ENCODE data around the gene CDX1. TPM values are rescaled to one million over a fixed set of nuclear protein-coding genes. Genes with fewer than 3 reads are reported as not detected.

CDX1 gene
- total and polyA plus RNA-seq, 2 of the 8 experiments (the other 6 are each of a cell fraction or from before 2014, with no cell fraction given), result not detected

GRCh38 chr5:150158170-150158949 is 8.2 kb upstream of the CDX1 start:
- Histone ChIP-seq H2BK15ac (ENCODE audit: low read length) (no peak overlapping the region; the same call in 1 of the 2 replicates), H2BK5ac (ENCODE audit: low read depth, low read length) (no peak overlapping the region), H3K23me2 (ENCODE audit: low read depth, low read length) (no peaks in the 10 kb centered on the region; the same call in 1 of the 2 replicates), H4K91ac (replicated peaks; ENCODE audit: insufficient read length, low read length) (no peak overlapping the region), H3K14ac (ENCODE audit: insufficient read length) (no peak overlapping the region), H4K8ac (ENCODE audit: extremely low read depth, insufficient read depth, low read length) (no peak overlapping the region), H4K5ac (ENCODE audit: insufficient read length, low read depth, low read length) (no peak overlapping the region), H3K79me1 (ENCODE audit: low read depth, low read length) (no peaks in the 10 kb centered on the region), H3K56ac (replicated peaks; ENCODE audit: insufficient read length, low read depth, low read length) (no peak overlapping the region), H3K27ac (ENCODE audit: low read depth, low read length) (no peak overlapping the region), H4K20me1 (replicated peaks in 1 of 2; ENCODE audit: control insufficient read depth in 1 of 2, insufficient read depth in 2 of 2, low read length in 2 of 2) (no peaks in the 10 kb centered on the region), H3K23ac (ENCODE audit: insufficient read length) (no peak overlapping the region), H3K79me2 (ENCODE audit: control insufficient read depth in 1 of 2, insufficient read depth in 2 of 2, low read length in 2 of 2) (no peaks in the 10 kb centered on the region), H2AK5ac (ENCODE audit: low read depth, low read length) (peak overlapping the region; percentile 15; the same call in 1 of the 2 replicates), H3K4me1 (replicated peaks in 1 of 4; ENCODE audit: control insufficient read depth in 3 of 4, insufficient read depth in 4 of 4, low read length in 3 of 4) (peaks cover 7 to 21% (median 15%) of the 10 kb centered on the region in 4 experiments), H3K27me3 (replicated peaks in 1 of 4; ENCODE audit: control insufficient read depth in 3 of 4, extremely low read depth in 1 of 4, insufficient read depth in 3 of 4, low read length in 3 of 4) (peaks cover 0 to 3% (median 0%) of the 10 kb centered on the region in 4 experiments; a peak in 4 of 7 replicates), H3K9ac (replicated peaks in 1 of 4; ENCODE audit: extremely low read depth in 1 of 4, low read depth in 3 of 4, low read length in 3 of 4) (no peak overlapping the region), H2AFZ (ENCODE audit: low read length) (no peak overlapping the region), H3K36me3 (ENCODE audit: control insufficient read depth in 2 of 4, insufficient read depth in 4 of 4, low read length in 3 of 4) (no peaks in the 10 kb centered on the region), H3K9me3 (ENCODE audit: insufficient read depth in 2 of 2, low read depth in 1 of 2, low read length in 1 of 2) (no peaks in the 10 kb centered on the region), H3K4ac (replicated peaks; ENCODE audit: insufficient read length, low read depth, low read length) (no peak overlapping the region), H3K4me3 (ENCODE audit: extremely low read depth in 1 of 4, insufficient read depth in 2 of 4, low read depth in 3 of 4, low read length in 4 of 4) (no peak overlapping the region), H3K18ac (ENCODE audit: extremely low read depth, low read length) (no peak overlapping the region), H2BK120ac (replicated peaks; ENCODE audit: low read depth, low read length) (no peak overlapping the region), H2BK12ac (ENCODE audit: low read depth, low read length) (0 out of 2 replicates have a peak overlapping the region, but pooled peaks have one; percentile 27), H2BK20ac (ENCODE audit: low read length) (no peak overlapping the region), H3K4me2 (ENCODE audit: insufficient read depth in 1 of 2, low read depth in 2 of 2, low read length in 2 of 2) (no peak overlapping the region)
- FAIRE-seq (no peak), DNase-seq (ENCODE audit: low read depth in 1 of 2, low spot score in 2 of 2) (no peak)
- WGBS, 2 experiments (ENCODE audit: extremely low coverage in 1 of 2, insufficient coverage in 1 of 2, insufficient read length in 1 of 2, insufficient replicate concordance in 2 of 2, low coverage in 1 of 2, low lambda C conversion rate in 2 of 2, missing lambda C conversion rate in 1 of 2), result 84% methylated on average over 12 of the region's 12 CpGs; no CpG with 5 or more reads in 1 of the 2 experiments
- CTCF ChIA-PET (ENCODE audit: partially characterized antibody), result interaction anchor here (0.6 to 15.3 kb wide), 21 partner anchors 9 to 401 kb away, joined by 3 to 372 read pairs (median 6); no protein-coding TSS in a partner anchor
- POLR2A ChIA-PET (ENCODE audit: partially characterized antibody), result interaction anchor here (1.0 to 1.3 kb wide), 2 partner anchors 20 to 60 kb away, joined by 4 read pairs; no protein-coding TSS in a partner anchor
- no peak for TF ChIP-seq PHF8 (conservative IDR thresholded peaks at IDR 0.05; ENCODE audit: low read depth, low read length)
- no peak for TF ChIP-seq SIX5 (IDR thresholded peaks at IDR 0.05; ENCODE audit: low read depth, low read length)
- no peak for TF ChIP-seq CHD1 (IDR thresholded peaks at IDR 0.05; ENCODE audit: low read depth, low read length)
- TF ChIP-seq RXRA (IDR thresholded peaks at IDR 0.05; ENCODE audit: insufficient read depth, low read depth, low read length), result no peak
- TF ChIP-seq SIRT6 (IDR thresholded peaks at IDR 0.05; ENCODE audit: low read length), result no peak
- TF ChIP-seq POLR2AphosphoS5 (IDR thresholded peaks at IDR 0.05; ENCODE audit: low read depth, low read length), result no peak
- no peak for TF ChIP-seq E2F6 (IDR thresholded peaks at IDR 0.05)
- no peak for TF ChIP-seq JUN (IDR thresholded peaks at IDR 0.05; ENCODE audit: low read depth, low read length)
- no peak for TF ChIP-seq MAX (IDR thresholded peaks at IDR 0.05)
- no peak for TF ChIP-seq GABPA (IDR thresholded peaks at IDR 0.05; ENCODE audit: borderline replicate concordance, insufficient read depth, low read length)
- no peak for TF ChIP-seq SAP30 (IDR thresholded peaks at IDR 0.05; ENCODE audit: insufficient read depth, insufficient replicate concordance, low read length)

All from H1 (cell line).